IPS-NIHi7 (cell line): ENCODE measurements around the gene DISP1.
"Not testable (repeated sequence)": the region's sequence is repeated elsewhere in the genome, so short reads cannot be mapped to it uniquely, and the experiment has no call there.

Source experiments
- DNase-seq: peaks from one replicate; pipeline ENCODE4 v3.0.0; 2012; ENCODE audit warnings: mixed read lengths; ENCODE audit errors: extremely low spot score

DISP1 gene

GRCh38 chr1:222798116-222798515, 16.7 kb upstream of the DISP1 start:
- no peak for DNase-seq

- DNase-seq = no peak
Measured at GRCh38 chr1:222798975-222799374, 15.9 kb upstream of the DISP1 start.

GRCh38 chr1:222801067-222801466, 13.8 kb upstream of the DISP1 start:
- DNase-seq = no peak

GRCh38 chr1:222811671-222812070, 3.2 kb upstream of the DISP1 start:
- no peak for DNase-seq

- no peak for DNase-seq
Measured at GRCh38 chr1:222813866-222814535, 838 bp upstream of the DISP1 start.

GRCh38 chr1:222815440-222815765, 564 bp downstream of the DISP1 start:
- DNase-seq = no peak

GRCh38 chr1:222817529-222817928, 2.7 kb downstream of the DISP1 start:
- no peak for DNase-seq

GRCh38 chr1:222818171-222818570, 3.3 kb downstream of the DISP1 start:
- no peak for DNase-seq

GRCh38 chr1:222820171-222820712, 5.4 kb downstream of the DISP1 start:
- DNase-seq = no peak

GRCh38 chr1:222821239-222821638, 6.4 kb downstream of the DISP1 start:
- no peak for DNase-seq

- no peak for DNase-seq
Measured at GRCh38 chr1:222823695-222824094, 8.9 kb downstream of the DISP1 start.

GRCh38 chr1:222824641-222825040, 9.8 kb downstream of the DISP1 start:
- no peak for DNase-seq

GRCh38 chr1:222828939-222829338, 14.1 kb downstream of the DISP1 start:
- no peak for DNase-seq

GRCh38 chr1:222829868-222830267, 15.0 kb downstream of the DISP1 start:
- DNase-seq = no peak

GRCh38 chr1:222833356-222833876, 18.6 kb downstream of the DISP1 start:
- no peak for DNase-seq

- no peak for DNase-seq
Measured at GRCh38 chr1:222843469-222844410, 28.9 kb downstream of the DISP1 start.

GRCh38 chr1:222844411-222844779, 29.6 kb downstream of the DISP1 start:
- no peak for DNase-seq

- DNase-seq = no peak
Measured at GRCh38 chr1:222845763-222846162, 30.9 kb downstream of the DISP1 start.

GRCh38 chr1:222850550-222850949, 35.7 kb downstream of the DISP1 start:
- DNase-seq = not testable (repeated sequence)

GRCh38 chr1:222852326-222852725, 37.5 kb downstream of the DISP1 start:
- DNase-seq = no peak

GRCh38 chr1:222861062-222861461, 46.2 kb downstream of the DISP1 start:
- no peak for DNase-seq
